Activated CD4-positive, alpha-beta T cell treated with anti-CD3 and anti-CD28 coated beads, Interleukin-10, Interleukin-2, amounts not matched to agents 100 ng/mL and 50 ng/mL, durations not matched to agents 16 hours and 8 hours (primary cell): ENCODE data around the gene MRPL12.

Experiments used
- DNase-seq: peaks from one replicate; pipeline ENCODE4 v3.0.0-alpha.2; 2020

MRPL12 gene

DNA sequence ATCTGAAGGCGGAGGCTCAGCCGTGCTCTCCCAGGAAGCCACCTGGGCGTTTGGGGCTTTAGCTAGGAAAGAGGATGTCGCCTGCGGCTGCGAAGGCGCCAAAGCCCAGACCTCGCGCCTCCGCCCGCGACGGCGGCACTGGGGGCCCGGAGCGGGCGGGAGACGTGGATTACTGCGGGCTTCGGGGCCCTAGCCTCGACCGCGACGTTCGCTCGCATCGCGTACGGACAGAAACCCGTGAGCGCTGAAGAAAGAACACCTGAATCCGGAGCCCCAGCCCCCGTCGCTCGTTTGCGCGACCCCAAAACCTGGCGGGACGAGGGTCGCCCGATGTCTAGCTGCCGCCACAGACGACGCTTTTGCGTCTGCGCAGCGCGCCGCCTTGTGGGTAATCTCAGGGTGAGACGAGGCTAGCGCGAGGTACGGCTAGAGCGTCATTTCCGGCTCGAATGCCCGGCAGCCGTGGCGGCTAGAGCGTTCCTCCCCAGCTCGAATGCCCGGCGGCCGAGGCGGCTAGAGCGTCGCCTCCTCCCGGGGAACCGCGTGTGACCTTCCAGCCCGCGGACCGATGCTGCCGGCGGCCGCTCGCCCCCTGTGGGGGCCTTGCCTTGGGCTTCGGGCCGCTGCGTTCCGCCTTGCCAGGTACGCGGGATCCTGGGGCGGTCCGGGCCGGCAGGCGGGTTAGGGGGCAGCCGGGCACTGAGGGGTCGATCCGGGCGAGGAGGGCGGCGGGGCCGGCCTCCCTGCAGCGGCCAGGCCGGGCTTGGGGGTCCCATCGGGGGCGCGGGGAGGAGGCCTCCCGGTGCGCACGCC is at the start of gene MRPL12:
TSS of gene MRPL12 (plus strand) at position 434 of the 813 bp plus-strand sequence. CDS start at position 569, 135 bp downstream.
- DNase-seq: peak; percentile 95

GRCh38 chr17:81655378-81656117 is 47.6 kb upstream of the MRPL12 start:
- DNase-seq: no peak

DNA sequence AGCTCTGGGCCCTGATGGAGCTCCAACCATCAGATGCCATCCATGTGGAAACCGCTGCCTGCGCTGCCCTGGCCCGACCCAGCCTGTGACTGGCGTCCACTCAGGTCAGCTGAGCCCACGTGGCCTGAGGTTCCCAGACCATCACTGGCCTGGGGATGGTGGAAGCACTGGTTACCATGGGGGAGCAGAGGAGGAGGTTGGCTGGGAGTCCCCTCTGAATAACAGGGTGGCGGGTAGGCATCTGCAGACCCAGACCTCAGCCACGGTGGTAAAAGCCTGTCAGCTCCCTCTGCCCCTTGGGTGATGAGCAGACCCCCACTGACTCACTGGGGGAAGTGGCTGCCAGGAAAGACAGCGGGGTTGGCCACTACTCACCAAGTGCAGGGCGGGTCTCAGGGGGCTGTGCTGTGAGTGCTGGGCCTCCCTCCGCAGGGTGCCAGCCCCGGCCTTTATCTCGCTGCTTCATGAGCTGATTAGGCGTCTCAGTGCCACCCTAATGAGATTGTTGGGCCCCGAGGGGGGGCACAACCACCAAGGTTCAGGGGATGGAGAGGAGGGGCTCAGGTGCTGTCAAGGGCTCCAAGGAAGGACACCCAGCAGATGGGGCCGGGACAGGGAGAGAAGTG is 46.9 kb upstream of the MRPL12 start, which contains the start of gene PDE6G:
TSS of gene PDE6G (minus strand) at position 425 of the 626 bp plus-strand sequence. CDS start 3,237 bp downstream, outside the sequence.
- DNase-seq: no peak

DNA sequence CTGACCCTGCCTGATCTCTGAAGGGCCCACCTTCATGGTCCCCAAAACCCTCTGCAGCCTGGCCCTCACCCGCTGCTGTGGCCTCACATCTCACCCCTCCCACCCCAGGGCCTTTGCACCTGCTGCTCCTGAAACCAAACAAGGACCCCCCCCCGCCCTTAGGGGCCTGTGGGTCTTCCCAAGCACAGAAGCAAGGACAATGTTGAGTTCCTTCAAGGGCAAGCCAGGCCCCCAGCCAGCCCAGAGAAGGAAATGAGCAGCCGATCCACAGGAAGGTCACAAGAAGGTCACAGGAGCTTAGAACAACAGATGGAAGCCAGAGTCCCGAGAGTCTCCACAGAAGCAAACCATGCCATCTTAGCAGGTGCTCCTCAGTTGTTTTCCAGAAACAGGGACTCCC is 46.3 kb upstream of the MRPL12 start:
- no peak for DNase-seq

- DNase-seq: no peak
Measured at GRCh38 chr17:81659038-81659437, 44.1 kb upstream of the MRPL12 start.

DNA sequence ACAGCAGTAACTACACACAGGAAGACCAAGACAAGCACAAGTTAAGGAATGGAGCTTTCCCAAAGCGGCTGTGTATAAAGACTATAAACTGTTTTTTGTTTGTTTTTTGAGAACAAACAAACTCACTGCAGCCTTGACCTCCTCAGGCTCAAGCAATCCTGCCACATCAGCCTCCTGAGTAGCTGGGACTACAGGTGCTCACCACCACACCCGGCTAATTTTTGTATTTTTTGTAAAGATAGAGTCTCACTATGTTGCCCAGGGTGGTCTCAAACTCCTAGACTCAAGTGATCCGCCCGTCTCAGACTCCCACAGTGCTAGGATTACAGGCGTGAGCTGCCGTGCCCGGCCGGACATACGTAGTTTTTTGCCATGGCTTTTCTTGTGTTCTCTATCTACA is 42.7 kb upstream of the MRPL12 start:
- DNase-seq: no peak

DNA sequence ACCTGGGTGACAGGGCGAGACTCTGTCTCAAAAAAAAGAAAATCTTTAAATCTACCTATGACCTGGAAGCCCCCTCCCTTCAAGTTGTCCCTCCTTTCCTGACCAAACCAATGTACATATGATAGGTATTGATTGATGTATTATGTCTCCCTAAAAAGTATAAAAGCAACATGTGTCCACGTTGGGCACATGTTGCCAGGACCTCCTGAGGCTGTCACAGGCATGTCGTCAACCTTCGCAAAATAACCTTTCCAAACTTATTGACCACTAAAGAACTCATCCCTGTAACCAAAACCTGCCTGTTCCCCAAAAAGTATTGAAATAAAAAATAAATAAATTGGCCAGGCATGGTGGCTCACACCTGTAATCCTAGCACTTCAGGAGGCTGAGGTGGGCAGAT is 41.2 kb upstream of the MRPL12 start:
- no peak for DNase-seq

DNA sequence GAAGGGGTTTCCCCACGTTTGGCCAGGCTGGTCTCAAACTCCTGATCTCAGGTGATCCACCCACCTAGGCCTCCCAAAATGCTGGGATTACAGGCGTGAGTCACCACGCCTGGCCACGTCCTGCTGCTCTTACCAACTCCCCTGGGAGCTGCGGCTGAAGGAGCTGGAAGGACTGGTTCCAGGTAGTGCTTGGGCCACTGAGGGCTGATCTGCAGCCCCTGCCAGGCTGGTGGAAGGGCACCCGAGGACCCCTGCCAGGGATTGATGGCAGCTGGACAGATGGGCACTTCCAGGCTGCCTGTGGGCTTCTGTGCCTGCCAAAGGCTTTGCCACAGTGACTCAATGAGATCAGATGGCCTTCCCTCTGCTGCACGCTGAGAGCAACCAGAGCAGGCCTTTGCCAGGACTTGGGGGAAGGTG is 39.1 kb upstream of the MRPL12 start:
- peak; percentile 27 for DNase-seq

DNA sequence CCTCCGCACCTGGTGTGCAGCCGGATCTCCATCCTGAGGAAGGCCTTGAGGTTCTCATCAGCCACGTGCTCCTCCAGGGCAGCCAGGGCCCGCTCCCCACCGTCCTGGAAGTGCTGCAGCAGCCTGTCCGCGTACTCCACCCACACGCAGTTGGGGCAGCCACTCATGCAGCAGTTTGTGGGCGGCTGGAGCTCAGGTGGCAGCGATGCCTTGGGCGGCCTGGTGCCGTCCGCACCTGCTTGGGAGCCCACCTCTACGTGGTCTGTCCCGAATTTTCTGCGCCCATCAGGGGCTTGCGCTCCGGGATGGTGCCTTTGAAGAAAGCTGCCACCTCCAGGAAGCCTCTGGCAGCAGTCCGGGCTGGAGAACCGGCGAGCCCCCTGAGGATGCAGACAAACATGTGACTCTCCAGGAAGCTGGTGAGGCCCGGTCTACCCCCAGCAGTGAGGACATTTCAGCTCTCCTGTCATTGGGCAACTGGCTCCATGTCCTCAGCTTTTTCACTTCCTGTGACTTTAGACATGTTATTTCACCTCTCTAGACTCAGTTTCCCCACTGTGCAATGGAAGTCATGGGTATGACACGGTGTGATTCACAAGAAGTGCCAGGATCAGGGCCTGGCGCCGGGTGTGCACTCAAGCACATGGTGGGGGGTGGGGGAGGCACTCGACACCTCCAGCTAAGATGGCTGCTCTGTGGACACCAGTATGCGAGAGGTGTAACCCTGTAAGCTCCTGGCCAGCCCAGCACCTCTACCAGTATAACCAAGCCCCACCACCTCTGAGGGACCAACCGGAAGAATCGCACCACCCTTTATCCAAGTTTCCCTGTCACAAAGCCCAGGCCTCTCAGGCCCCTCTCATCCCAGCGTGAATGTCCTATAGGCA is 37.7 kb upstream of the MRPL12 start:
- peak; percentile 77 for DNase-seq

GRCh38 chr17:81666092-81666341 is 37.1 kb upstream of the MRPL12 start:
- no peak for DNase-seq

GRCh38 chr17:81666342-81667191 is 36.6 kb upstream of the MRPL12 start, which contains the start of the genes CCDC137 and OXLD1:
TSS of gene CCDC137 (plus strand) at chr17:81666737. CDS start at chr17:81666767, 30 bp downstream.
TSS of gene OXLD1 (minus strand) at chr17:81666605. CDS start at chr17:81666577, 28 bp downstream.
- peak; percentile 98 for DNase-seq

DNA sequence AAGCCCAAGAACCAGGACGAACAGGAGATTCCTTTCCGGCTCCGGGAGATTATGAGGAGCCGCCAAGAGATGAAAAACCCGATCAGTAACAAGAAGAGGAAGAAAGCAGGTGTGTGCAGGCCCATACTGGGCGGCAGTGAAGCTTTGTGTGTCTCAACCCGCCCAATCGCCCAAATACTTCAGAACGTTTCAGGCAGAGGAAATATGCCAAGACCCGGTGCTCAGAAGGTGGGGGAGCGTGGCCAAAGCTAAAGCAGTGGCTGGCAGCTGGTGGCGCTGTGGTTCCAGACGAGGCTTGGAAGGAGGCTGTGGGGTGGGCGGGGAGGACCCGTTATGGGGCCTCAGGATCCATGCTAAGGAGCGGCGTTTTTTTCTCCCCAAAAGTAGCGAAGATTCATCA is 35.4 kb upstream of the MRPL12 start:
- no peak for DNase-seq

DNA sequence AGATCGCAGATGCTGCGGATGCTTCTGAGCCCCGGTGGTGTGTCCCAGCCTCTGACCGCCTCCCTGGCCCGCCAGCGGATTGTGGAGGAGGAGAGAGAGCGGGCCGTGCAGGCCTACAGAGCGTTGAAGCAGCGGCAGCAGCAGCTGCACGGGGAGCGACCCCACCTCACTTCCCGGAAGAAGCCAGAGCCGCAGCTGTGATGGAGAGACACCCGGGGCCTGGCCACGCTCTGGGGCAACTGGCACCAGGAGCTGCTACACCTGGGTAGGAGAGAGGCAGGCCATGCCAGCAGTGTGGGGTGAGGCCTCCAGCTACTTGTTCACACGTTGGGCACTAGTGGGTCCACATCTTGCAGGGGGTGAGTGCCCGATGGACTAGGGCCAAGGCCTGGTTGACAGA is 30.7 kb upstream of the MRPL12 start:
- DNase-seq: no peak

DNA sequence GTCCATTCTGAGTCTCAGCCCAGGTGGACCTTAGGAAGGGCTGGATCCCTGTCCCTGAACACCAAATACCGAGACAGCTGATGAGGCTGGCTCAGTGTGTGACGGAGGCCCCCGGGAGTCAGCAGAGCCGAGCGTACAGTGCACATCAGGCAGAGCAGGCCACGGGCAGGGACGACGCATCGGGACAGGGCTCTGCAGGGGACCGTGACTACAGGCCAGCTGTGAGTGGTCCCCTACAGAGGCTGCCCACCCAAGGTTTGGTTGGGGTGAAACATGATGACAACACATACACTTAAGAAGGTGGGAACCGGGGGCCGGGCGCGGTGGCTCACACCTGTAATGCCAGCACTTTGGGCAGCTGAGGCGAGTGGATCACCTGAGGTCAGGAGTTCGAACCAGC is 30.2 kb upstream of the MRPL12 start:
- no peak for DNase-seq

DNA sequence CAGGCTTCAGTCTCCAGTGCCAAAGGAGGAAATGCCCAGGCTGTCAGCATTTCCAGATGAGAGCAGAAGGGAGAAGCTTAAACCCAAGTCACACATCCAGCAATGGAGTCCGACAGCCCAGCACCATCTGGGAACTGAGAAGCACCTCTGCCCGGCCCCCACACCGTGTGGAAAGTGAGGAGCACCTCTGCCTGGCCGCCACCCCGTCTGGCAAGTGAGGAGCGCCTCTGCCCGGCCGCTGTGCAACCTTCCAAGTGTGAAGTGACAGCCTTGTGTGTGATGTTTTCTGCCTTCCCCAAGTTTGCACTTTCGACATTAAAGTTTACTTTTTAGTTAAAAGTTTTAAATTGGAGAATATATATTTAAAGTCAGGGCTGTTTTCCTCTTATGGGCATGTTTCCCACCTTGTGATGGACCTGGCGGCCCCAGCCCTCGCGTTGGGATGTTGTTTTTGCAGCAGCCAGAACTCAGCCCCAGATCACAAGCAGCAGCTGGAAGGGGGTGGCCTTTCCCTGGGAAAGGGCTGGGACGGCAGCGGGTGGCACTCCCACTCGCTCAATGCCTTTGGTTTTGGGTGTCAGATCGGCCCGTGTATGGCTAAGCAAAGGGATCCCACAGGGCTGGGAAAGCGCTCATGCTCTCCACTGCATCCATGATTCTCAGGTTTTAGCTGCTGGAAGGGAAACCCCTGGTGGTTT is 29.5 kb upstream of the MRPL12 start:
- no peak for DNase-seq

GRCh38 chr17:81675515-81676221 is 27.5 kb upstream of the MRPL12 start:
- DNase-seq: peak; percentile 47

DNA sequence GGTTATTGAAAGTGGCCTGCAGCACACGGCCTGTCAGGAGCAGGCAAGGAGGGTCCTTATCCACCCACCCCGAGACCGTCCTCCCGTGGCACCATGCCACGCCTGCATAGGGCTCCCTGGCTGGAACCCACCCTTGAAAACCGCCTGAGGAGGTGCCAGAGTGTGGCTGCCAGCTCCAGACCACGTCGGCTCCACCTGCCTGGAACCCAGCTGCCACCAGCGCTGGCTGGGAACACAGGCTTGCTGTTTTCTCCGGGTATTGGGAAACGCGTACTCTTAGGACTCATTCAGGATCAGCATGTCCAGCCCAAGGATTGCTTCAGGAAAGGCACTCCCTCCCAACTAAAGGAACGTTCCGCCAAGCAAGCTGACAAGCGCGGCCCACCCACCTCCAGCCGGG is 26.3 kb upstream of the MRPL12 start:
- DNase-seq: no peak

DNA sequence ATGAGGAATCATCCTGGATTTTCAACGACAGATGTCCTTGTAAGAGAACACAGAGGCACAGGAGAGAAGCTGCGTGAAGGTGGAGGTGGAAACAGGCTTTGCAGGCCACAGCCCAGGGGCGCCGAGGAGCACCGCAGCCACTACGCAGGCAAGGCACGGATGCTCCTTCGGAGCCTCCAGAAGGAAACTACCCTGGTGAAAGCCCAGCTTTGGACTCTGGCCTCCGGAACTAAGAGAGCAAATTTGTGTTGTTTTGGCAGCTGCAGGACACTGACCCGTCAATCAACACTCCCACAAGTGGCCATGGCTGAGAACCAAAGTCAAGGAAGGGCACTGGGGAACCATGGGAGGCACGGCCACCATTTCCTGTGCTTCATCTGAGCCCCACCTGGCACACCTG is 23.0 kb upstream of the MRPL12 start:
- no peak for DNase-seq

GRCh38 chr17:81681672-81682071 is 21.5 kb upstream of the MRPL12 start:
- no peak for DNase-seq

DNA sequence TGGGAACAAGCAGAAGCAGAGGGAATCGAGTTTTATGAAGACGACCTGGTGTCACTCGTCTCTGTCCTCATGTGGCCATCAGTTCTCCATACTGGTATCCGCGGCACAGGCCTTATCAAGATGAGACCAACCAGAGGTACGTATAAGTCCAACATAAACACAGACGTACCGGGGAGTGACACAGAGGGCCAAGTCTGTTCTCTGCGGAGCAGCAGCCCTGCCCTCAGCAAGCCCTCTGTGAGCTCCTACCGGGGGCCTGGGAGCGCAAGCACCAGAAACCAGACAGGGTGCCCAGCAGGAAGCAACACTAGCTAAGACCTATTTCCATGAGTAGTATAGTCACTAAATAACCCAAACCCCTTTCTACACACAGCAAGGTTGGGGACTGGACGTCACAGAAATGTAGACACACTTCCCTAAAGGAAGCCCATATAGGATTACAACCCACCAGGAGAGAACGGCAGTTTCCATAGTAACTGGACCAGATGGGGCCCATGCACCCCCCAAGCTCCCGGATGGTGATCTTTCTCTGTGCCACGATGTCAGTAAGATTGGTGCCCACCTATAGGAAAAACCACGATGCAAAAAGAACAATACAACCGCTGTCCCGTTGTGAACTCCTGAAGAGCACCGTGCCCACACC is 20.5 kb upstream of the MRPL12 start:
- DNase-seq: no peak
